K562 (cell line): Measurements from ENCODE around the gene ST14. TPM values are rescaled to one million over a fixed set of nuclear protein-coding genes. Genes with fewer than 3 reads are reported as not detected.

Experiments used
- ATAC-seq: fragments of 200-7000 bp; cut with Tn5 transposase; 3 replicates; pipeline ENCODE4 v1.9.1; 2020; ENCODE audit warnings: moderate library complexity
- BruUV-seq: library from RNA; stranded (reverse); fragments of 400-500 nt; replicated peaks from 2 replicates; lab custom pipeline; 2021; lab: Mats Ljungman, UMichigan
- CTCF ChIA-PET: fragments of 300-600 bp; formaldehyde crosslinking; extraction: SDS; loops from one replicate; lab custom pipeline; 2021; ENCODE audit warnings: low intra/inter-chr PET ratio; lab: Yijun Ruan, JAX
- POLR2A ChIA-PET: fragments of 300-600, 350-650 bp; sonication (Branson Sonifier 250); formaldehyde crosslinking; extraction: SDS; loops from one replicate; lab custom pipeline; 2021; ENCODE audit warnings: antibody characterized with exemption, inconsistent platforms; lab: Yijun Ruan, JAX
- DNase-seq, 4 experiments: peaks; one replicate each; pipeline versions ENCODE4 v3.0.0 to v3.0.0-alpha.2; 2011 to 2018; ENCODE audit warnings: low spot score in 3 of 4, mixed read lengths in 3 of 4; ENCODE audit errors: extremely low read depth in 1 of 4
- FAIRE-seq: peaks from 2 replicates; lab custom pipeline; 2011; peaks lifted over from hg19 to GRCh38; lab: Jason Lieb, UNC
- H2AFZ ChIP-seq: 2 replicates; pipeline ENCODE4 v1.6.0; 2011; ENCODE audit warnings: low read depth, low read length, control low read depth, inconsistent platforms
- H3K27ac ChIP-seq: fragments of 200-600 bp; 3 replicates; pipeline ENCODE4 v1.8.0; 2011; ENCODE audit warnings: low read depth, mild to moderate bottlenecking, control low read depth, inconsistent platforms, low read length, moderate library complexity, mixed read lengths; ENCODE audit errors: extremely low read depth
- H3K27me3 ChIP-seq, 2 experiments: fragments of 300-600 bp in 1 of 2; 2 replicates in 1 of 2; 3 replicates in 1 of 2; pipeline versions ENCODE4 v1.6.0 to v1.8.0; 2011; ENCODE audit warnings: inconsistent platforms in 2 of 2, low read length in 2 of 2, mild to moderate bottlenecking in 1 of 2, mixed read lengths in 1 of 2, moderate library complexity in 1 of 2; ENCODE audit not compliant: control insufficient read depth in 2 of 2, insufficient read depth in 2 of 2
- H3K36me3 ChIP-seq: fragments of 300-600 bp; 3 replicates; pipeline ENCODE4 v1.8.0; 2011; ENCODE audit warnings: mild to moderate bottlenecking, low read length, inconsistent platforms; ENCODE audit not compliant: control insufficient read depth, insufficient read depth
- H3K4me1 ChIP-seq, 2 experiments: fragments of 200-600 bp in 1 of 2; replicated peaks in 1 of 2; 2 replicates in 1 of 2; 3 replicates in 1 of 2; pipeline versions ENCODE4 v1.5.1 to v1.8.0; 2011; ENCODE audit warnings: inconsistent platforms in 2 of 2, low read length in 2 of 2, mild to moderate bottlenecking in 1 of 2, mixed read lengths in 1 of 2, moderate library complexity in 1 of 2; ENCODE audit not compliant: control insufficient read depth in 2 of 2, insufficient read depth in 2 of 2
- H3K4me2 ChIP-seq: 2 replicates; pipeline ENCODE4 v1.6.1; 2011; ENCODE audit warnings: low read length, control low read depth, inconsistent platforms, mixed read lengths; ENCODE audit not compliant: insufficient read depth
- H3K4me3 ChIP-seq: fragments of 200-600 bp; sonication (generic), shearing (Covaris generic); 2 replicates; pipeline ENCODE4 v1.5.1; 2016; ENCODE audit warnings: control low read depth, inconsistent platforms
- H3K79me2 ChIP-seq: fragments of 200-600 bp; 3 replicates; pipeline ENCODE4 v1.8.0; 2011; ENCODE audit warnings: low read length, inconsistent platforms; ENCODE audit not compliant: control insufficient read depth, insufficient read depth
- H3K9ac ChIP-seq, 2 experiments: 2 replicates each; pipeline versions ENCODE4 v1.6.0 to v1.6.1; 2011; ENCODE audit warnings: low read depth in 2 of 2, low read length in 2 of 2, control low read depth in 1 of 2, inconsistent platforms in 1 of 2, mild to moderate bottlenecking in 1 of 2, mixed read lengths in 1 of 2; ENCODE audit not compliant: insufficient read depth in 1 of 2
- H3K9me1 ChIP-seq: one replicate; pipeline ENCODE4 v1.6.0; 2011; ENCODE audit warnings: inconsistent platforms, mild to moderate bottlenecking, low read length, moderate library complexity; ENCODE audit not compliant: control insufficient read depth, insufficient read depth
- H3K9me3 ChIP-seq: replicated peaks from 2 replicates; pipeline ENCODE4 v1.5.1; 2011; ENCODE audit warnings: low read depth, low read length, inconsistent platforms; ENCODE audit not compliant: control insufficient read depth, insufficient read depth
- H4K20me1 ChIP-seq: replicated peaks from 2 replicates; pipeline ENCODE4 v1.6.1; 2011; ENCODE audit warnings: low read length, inconsistent platforms, mixed read lengths; ENCODE audit not compliant: control insufficient read depth, insufficient read depth
- CC2D1A ChIP-seq: fragments of 450-650 bp; IDR thresholded peaks from 2 replicates; pipeline ENCODE4 v1.6.1; 2017; ENCODE audit warnings: mild to moderate bottlenecking
- CREB3 ChIP-seq: fragments of 450-650 bp; conservative IDR thresholded peaks from 2 replicates; pipeline ENCODE4 v1.6.1; 2016; ENCODE audit warnings: missing genetic modification characterization, low read depth, mild to moderate bottlenecking, missing compliant biosample characterization, moderate library complexity
- ELF2 ChIP-seq: fragments of 250-450 bp; sonication (Bioruptor Pico); IDR thresholded peaks from 2 replicates; pipeline ENCODE4 v1.5.0; 2021; ENCODE audit warnings: mild to moderate bottlenecking
- ETV6 ChIP-seq, 3 experiments: fragments of 150-350 bp in 1 of 3; sonication (generic) in 1 of 3; formaldehyde crosslinking in 1 of 3; IDR thresholded peaks; 2 replicates each; pipeline versions ENCODE4 v1.6.1 to v1.8.0; 2014 to 2022; ENCODE audit warnings: borderline replicate concordance in 2 of 3, low read depth in 2 of 3, antibody characterized with exemption in 1 of 3, low read length in 1 of 3, mild to moderate bottlenecking in 1 of 3, missing genetic modification reagents in 1 of 3
- FOXJ3 ChIP-seq: sonication (generic); formaldehyde crosslinking; IDR thresholded peaks from 2 replicates; pipeline ENCODE4 v1.4.0; 2020; ENCODE audit warnings: mild to moderate bottlenecking, missing genetic modification reagents
- HDGF ChIP-seq: fragments of 450-650 bp; IDR thresholded peaks from 2 replicates; pipeline ENCODE4 v1.6.1; 2016
- MCM3 ChIP-seq: fragments of 450-650 bp; IDR thresholded peaks from 2 replicates; pipeline ENCODE4 v1.6.1; 2016
- NFRKB ChIP-seq: fragments of 450-650 bp; IDR thresholded peaks from 2 replicates; pipeline ENCODE4 v1.6.1; 2016; ENCODE audit warnings: low read depth
- PRPF4 ChIP-seq: fragments of 200-400 bp; formaldehyde crosslinking; IDR thresholded peaks from one replicate; pipeline ENCODE4 v1.6.1; 2017; ENCODE audit warnings: low read length, low read depth, mild to moderate bottlenecking; ENCODE audit not compliant: insufficient read depth, poor library complexity, severe bottlenecking
- SMARCC2 ChIP-seq: fragments of 450-650 bp; IDR thresholded peaks from 2 replicates; pipeline ENCODE4 v1.6.1; 2017; ENCODE audit warnings: antibody characterized with exemption, moderate library complexity, mild to moderate bottlenecking, low read depth
- THRB ChIP-seq: fragments of 450-650 bp; formaldehyde crosslinking; conservative IDR thresholded peaks from 2 replicates; pipeline ENCODE4 v1.4.0; 2022; ENCODE audit warnings: mild to moderate bottlenecking, missing genetic modification characterization
- ZBTB9 ChIP-seq: fragments of 450-650 bp; formaldehyde crosslinking; IDR thresholded peaks from 2 replicates; pipeline ENCODE4 v1.4.0; 2020; ENCODE audit warnings: mild to moderate bottlenecking, moderate library complexity
- ZNF134 ChIP-seq: fragments of 250-450 bp; sonication (Bioruptor Pico); conservative IDR thresholded peaks from 2 replicates; pipeline ENCODE4 v1.4.0; 2020
- WGBS: fragments of 100-300 bp; shearing (Covaris generic); methylation state at CpG from one replicate; pipeline ENCODE4 v1.1.6; 2016; ENCODE audit warnings: low coverage, mixed read lengths; ENCODE audit not compliant: insufficient coverage; ENCODE audit errors: missing lambda C conversion rate; 5-methylcytosine and 5-hydroxymethylcytosine counted together
- in situ Hi-C: fragments of 300-500 bp; cut with MboI; formaldehyde crosslinking; loops from 4 replicates; pipeline ENCODE4 v1.15.0; 2018; ENCODE audit warnings: inconsistent platforms, mixed read lengths
- intact Hi-C: fragments of 100-400 bp; cut with micrococcal nuclease; formaldehyde crosslinking; loops from 2 replicates; pipeline ENCODE4 v1.14.2; 2022
- polyA plus RNA-seq, 8 experiments: library from polyadenylated mRNA; depleted of rRNA in 4 of 8; stranded (reverse) in 5 of 8; unstranded in 3 of 8; fragments of >200 nt; fragmentation: Nextera tagmentation in 2 of 8; fragmentation: Illumina TruSeq in 1 of 8; extraction: Ambion mirVana in 2 of 8; extraction: Trizol in 1 of 8; gene quantifications; 2 replicates each; pipeline versions ENCODE4 v1.2.1 to v1.2.3, GENCODE V29; 2011 to 2014; ENCODE audit warnings: inconsistent platforms in 1 of 8, missing spikeins in 1 of 8
- total RNA-seq, 7 experiments: library from RNA; depleted of rRNA in 6 of 7; stranded (reverse); fragments of >200 nt in 6 of 7; fragmentation: Illumina TruSeq in 2 of 7; extraction: Trizol in 2 of 7; gene quantifications; 2 replicates each; pipeline versions ENCODE4 v1.2.1 to v1.2.3, GENCODE V29; 2011 to 2021; ENCODE audit warnings: low replicate concordance in 1 of 7

The ST14 gene
- total and polyA plus RNA-seq, 9 of the 15 experiments (the other 6 are each of a cell fraction or from before 2014, with no cell fraction given) = 0.08 to 0.20 TPM; not detected in 7

GRCh38 chr11:130213979-130214281, 54.3 kb downstream of the ST14 start (continued):
- TF ChIP-seq PRPF4 (no peak), CC2D1A (no peak)

DNA sequence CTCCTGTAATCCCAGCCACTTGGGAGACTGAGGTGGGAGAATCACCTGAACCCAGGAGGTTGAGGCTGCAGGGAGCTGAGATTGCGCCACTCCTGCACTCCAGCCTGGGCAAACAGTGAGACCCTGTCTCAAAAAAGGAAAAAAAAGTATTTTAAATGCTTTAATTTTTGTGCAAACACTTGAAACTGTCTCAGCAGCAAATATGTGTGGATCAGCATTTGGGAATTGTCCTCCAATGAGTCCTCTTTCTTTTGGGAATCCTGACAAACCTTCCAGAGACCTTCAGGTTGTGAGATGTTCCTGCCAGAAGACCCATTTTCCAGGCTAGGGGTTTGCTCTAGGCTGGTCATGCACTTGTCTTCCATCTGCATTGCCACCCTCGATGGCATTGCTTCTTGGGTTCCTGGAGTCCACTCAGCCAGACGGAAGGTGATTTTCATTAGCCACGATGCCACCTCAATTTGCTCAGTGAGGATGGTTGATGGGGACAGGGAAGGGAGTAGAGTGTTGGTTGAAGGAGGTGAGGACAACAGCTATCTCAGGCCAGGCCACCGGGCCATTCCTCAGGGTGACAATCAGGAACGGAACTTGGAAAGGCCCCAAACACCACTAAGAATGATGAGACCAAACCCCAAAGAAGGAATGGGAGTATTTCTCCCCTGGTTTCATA, 55.4 kb downstream of the ST14 start:
- no peak for TF ChIP-seq ZBTB9 (CRISPR knock-in tag)
- TF ChIP-seq ZNF134 (CRISPR knock-in tag) = no peak
- no peak for TF ChIP-seq ELF2 (CRISPR knock-in tag)
- TF ChIP-seq ETV6 (IDR thresholded peaks at IDR 0.05; ENCODE audit: borderline replicate concordance in 1 of 2, low read depth in 2 of 2, low read length in 1 of 2) = no peak
- TF ChIP-seq ETV6 (CRISPR knock-in tag; IDR thresholded peaks at IDR 0.05; ENCODE audit: borderline replicate concordance) = no peak
- TF ChIP-seq MCM3 = no peak
- TF ChIP-seq HDGF = no peak
- no peak for TF ChIP-seq NFRKB
- TF ChIP-seq FOXJ3 (CRISPR knock-in tag) = no peak
- TF ChIP-seq THRB (CRISPR knock-in tag) = no peak
- no peak for TF ChIP-seq SMARCC2
- TF ChIP-seq CREB3 (tag) = no peak
- Histone ChIP-seq H2AFZ (no peak overlapping the region), H3K36me3 (no peaks in the 10 kb centered on the region), H3K9me3 (no peaks in the 10 kb centered on the region), H4K20me1 (peaks cover 11% of the 10 kb centered on the region; the same call in 1 of the 2 replicates), H3K4me1 (peaks cover 0 to 8% of the 10 kb centered on the region in 2 experiments; a peak in 1 of 5 replicates), H3K27ac (no peak overlapping the region), H3K4me3 (no peak overlapping the region), H3K79me2 (no peaks in the 10 kb centered on the region), H3K4me2 (no peak overlapping the region), H3K9ac (no peak overlapping the region), H3K27me3 (peaks cover 30 to 87% of the 10 kb centered on the region in 2 experiments; a peak in 4 of 5 replicates), H3K9me1 (no peaks in the 10 kb centered on the region)
- BruUV-seq = no TSS peak
- ATAC-seq (no peak), FAIRE-seq (no peak), DNase-seq (no peak)
- WGBS = 3% methylated on average over 6 of the region's 6 CpGs
- POLR2A ChIA-PET = no interaction called here
- in situ Hi-C loops = loop anchor here (5.0 to 10.0 kb wide), 2 partner anchors 210 to 647 kb away; partner anchors contain the start of gene ADAMTS8
- CTCF ChIA-PET = interaction anchor here (3.1 kb wide), 1 partner anchor 647 kb away, joined by 23 read pairs; no protein-coding TSS in a partner anchor
- intact Hi-C loops = no loop called here
